OCI-LY7 (cell line): ENCODE results near the gene SOS1. TPM values are rescaled to one million over a fixed set of nuclear protein-coding genes. Genes with fewer than 3 reads are reported as not detected.
"Not testable (repeated sequence)": the region's sequence is repeated elsewhere in the genome, so short reads cannot be mapped to it uniquely, and the experiment has no call there.

Source experiments
- BruUV-seq: library from RNA; stranded (reverse); fragments of 400-500 nt; replicated peaks from 2 replicates; lab custom pipeline; 2021; lab: Mats Ljungman, UMichigan
- CTCF ChIA-PET: fragments of 300-600 bp; sonication (Branson Sonifier 250); formaldehyde crosslinking; loops from one replicate; lab custom pipeline; 2022; ENCODE audit warnings: antibody characterized with exemption; ENCODE audit not compliant: unreplicated experiment; lab: Charles Lee
- POLR2A ChIA-PET: fragments of 300-600 bp; sonication (Branson Sonifier 250); formaldehyde crosslinking; loops from one replicate; lab custom pipeline; 2022; ENCODE audit warnings: antibody characterized with exemption; lab: Charles Lee
- DNase-seq: peaks from one replicate; pipeline ENCODE4 v3.0.0-alpha.2; 2015; ENCODE audit warnings: low spot score
- H2AFZ ChIP-seq: fragments of 200-600 bp; sonication (generic), shearing (Covaris generic); 2 replicates; pipeline ENCODE4 v1.6.1; 2014; ENCODE audit warnings: mild to moderate bottlenecking, antibody characterized with exemption, low read length, moderate library complexity
- H3K27ac ChIP-seq: fragments of 200-600 bp; sonication (generic); 2 replicates; pipeline ENCODE4 v1.5.1; 2014; ENCODE audit warnings: mixed run types, low read depth, mild to moderate bottlenecking, moderate library complexity, low read length, inconsistent platforms; ENCODE audit not compliant: poor library complexity, severe bottlenecking
- H3K36me3 ChIP-seq: fragments of 200-600 bp; sonication (generic); 2 replicates; pipeline ENCODE4 v1.6.1; 2014; ENCODE audit warnings: mild to moderate bottlenecking, antibody characterized with exemption, low read length, moderate library complexity, mixed read lengths; ENCODE audit not compliant: insufficient read depth
- H3K4me1 ChIP-seq: fragments of 200-600 bp; sonication (generic); 2 replicates; pipeline ENCODE4 v1.5.1; 2014; ENCODE audit warnings: mild to moderate bottlenecking, low read length; ENCODE audit not compliant: insufficient read depth, poor library complexity, severe bottlenecking
- H3K4me2 ChIP-seq: fragments of 200-600 bp; sonication (generic); 2 replicates; pipeline ENCODE4 v1.6.1; 2014; ENCODE audit warnings: mild to moderate bottlenecking, low read length
- H3K4me3 ChIP-seq: fragments of 200-600 bp; sonication (generic); 2 replicates; pipeline ENCODE4 v1.5.1; 2014; ENCODE audit warnings: mild to moderate bottlenecking, low read depth, low read length; ENCODE audit not compliant: poor library complexity, severe bottlenecking
- H3K79me2 ChIP-seq: fragments of 200-600 bp; sonication (generic); 2 replicates; pipeline ENCODE4 v1.6.1; 2016; ENCODE audit warnings: low read depth, mild to moderate bottlenecking, low read length, moderate library complexity, mixed read lengths; ENCODE audit not compliant: insufficient read depth
- H3K9me2 ChIP-seq: fragments of 200-600 bp; sonication (generic); 2 replicates; pipeline ENCODE4 v1.6.1; 2016; ENCODE audit warnings: mild to moderate bottlenecking, low read length, mixed read lengths; ENCODE audit not compliant: insufficient read depth
- H3K9me3 ChIP-seq: fragments of 200-600 bp; sonication (generic); 2 replicates; pipeline ENCODE4 v1.6.1; 2014; ENCODE audit warnings: mild to moderate bottlenecking, mixed run types, low read length, mixed read lengths
- H4K20me1 ChIP-seq: fragments of 200-600 bp; sonication (generic); 2 replicates; pipeline ENCODE4 v1.6.1; 2014; ENCODE audit warnings: mild to moderate bottlenecking, antibody characterized with exemption, low read length, moderate library complexity, mixed read lengths; ENCODE audit not compliant: insufficient read depth
- CTCF ChIP-seq: fragments of 200-600 bp; sonication (generic); conservative IDR thresholded peaks from 2 replicates; pipeline ENCODE4 v1.5.1; 2014; ENCODE audit warnings: mild to moderate bottlenecking, antibody characterized with exemption, low read length, moderate library complexity, mixed read lengths
- EZH2phosphoT487 ChIP-seq: fragments of 200-600 bp; sonication (generic); IDR thresholded peaks from 2 replicates; pipeline ENCODE4 v1.6.1; 2018; ENCODE audit warnings: low read depth, borderline replicate concordance, mild to moderate bottlenecking, mixed run types, antibody characterized with exemption, low read length, moderate library complexity, mixed read lengths
- intact Hi-C: fragments of 100-400 bp; cut with micrococcal nuclease; formaldehyde crosslinking; loops from one replicate; pipeline ENCODE4 v1.10.0; 2022; ENCODE audit not compliant: unreplicated experiment
- total RNA-seq, 2 experiments: library from RNA; depleted of rRNA in 1 of 2; stranded (reverse); fragments of >200 nt in 1 of 2; shearing (Covaris generic) in 1 of 2; gene quantifications; 2 replicates each; pipeline ENCODE4 v1.2.3, GENCODE V29; 2014 to 2022

The SOS1 gene
- total RNA-seq, 2 experiments from 2014 or later, result 21.3 to 40.0 TPM

- H3K36me3 ChIP-seq, result no peaks in the 10 kb centered on the region
- no TSS peak for BruUV-seq
- POLR2A ChIA-PET, result no interaction called here
- CTCF ChIA-PET, result no interaction called here
- H3K4me3 ChIP-seq, result no peak overlapping the region
- no peaks in the 10 kb centered on the region for H3K9me3 ChIP-seq
- no peak for DNase-seq
- TF ChIP-seq EZH2phosphoT487, result no peak
- no peak for TF ChIP-seq CTCF
- H3K9me2 ChIP-seq, result no peaks in the 10 kb centered on the region
- no peak overlapping the region for H3K4me2 ChIP-seq
- H3K4me1 ChIP-seq, result no peaks in the 10 kb centered on the region
- H3K79me2 ChIP-seq, result no peaks in the 10 kb centered on the region
- no peaks in the 10 kb centered on the region for H4K20me1 ChIP-seq
- no peak overlapping the region for H2AFZ ChIP-seq
- no peak overlapping the region for H3K27ac ChIP-seq
- intact Hi-C loops, result no loop called here
Measured at GRCh38 chr2:39156846-39157245, 36.0 kb upstream of the SOS1 start.

GRCh38 chr2:39156107-39156506 lies 35.3 kb upstream of the SOS1 start:
- no peak overlapping the region for H3K4me2 ChIP-seq
- intact Hi-C loops, result no loop called here
- no peaks in the 10 kb centered on the region for H3K9me2 ChIP-seq
- POLR2A ChIA-PET, result no interaction called here
- H3K4me3 ChIP-seq, result no peak overlapping the region
- H3K27ac ChIP-seq, result no peak overlapping the region
- H3K79me2 ChIP-seq, result no peaks in the 10 kb centered on the region
- H2AFZ ChIP-seq, result no peak overlapping the region
- H3K9me3 ChIP-seq, result no peaks in the 10 kb centered on the region
- no peaks in the 10 kb centered on the region for H3K36me3 ChIP-seq
- no peaks in the 10 kb centered on the region for H4K20me1 ChIP-seq
- H3K4me1 ChIP-seq, result no peaks in the 10 kb centered on the region
- CTCF ChIA-PET, result no interaction called here
- TF ChIP-seq CTCF, result no peak
- TF ChIP-seq EZH2phosphoT487, result no peak
- no TSS peak for BruUV-seq
- no peak for DNase-seq

GRCh38 chr2:39155573-39155972 lies 34.7 kb upstream of the SOS1 start:
- BruUV-seq, H3K36me3 ChIP-seq, H3K79me2 ChIP-seq, H3K4me1 ChIP-seq, H3K27ac ChIP-seq, DNase-seq, CTCF ChIA-PET, H2AFZ ChIP-seq, H3K4me3 ChIP-seq, H3K9me3 ChIP-seq, H3K9me2 ChIP-seq, intact Hi-C loops, H3K4me2 ChIP-seq, H4K20me1 ChIP-seq: not testable (repeated sequence)
- POLR2A ChIA-PET, result interaction anchor here (0.5 to 0.6 kb wide), 2 partner anchors 10 to 152 kb away, joined by 3 to 4 read pairs; no protein-coding TSS in a partner anchor
